H1 (cell line): ENCODE data around the gene BDP1. TPM values are rescaled to one million over a fixed set of nuclear protein-coding genes. Genes with fewer than 3 reads are reported as not detected.
A peak's percentile ranks its signal among the peaks of the same experiment; 100 is the strongest.
"Not testable (repeated sequence)": the region's sequence is repeated elsewhere in the genome, so short reads cannot be mapped to it uniquely, and the experiment has no call there.

ENCODE experiments used
- CTCF ChIA-PET: fragments of 300-600 bp; sonication (Branson Sonifier 250); formaldehyde crosslinking; loops from one replicate; lab custom pipeline; 2021; ENCODE audit not compliant: partially characterized antibody; lab: Charles Lee
- POLR2A ChIA-PET: fragments of 300-600 bp; sonication (Branson Sonifier 250); formaldehyde crosslinking; loops from one replicate; lab custom pipeline; 2021; ENCODE audit warnings: inconsistent platforms; ENCODE audit not compliant: partially characterized antibody; lab: Charles Lee
- DNase-seq, 2 experiments: peaks; one replicate each; pipeline versions ENCODE4 v3.0.0 to v3.0.0-alpha.2; 2010 to 2022; ENCODE audit warnings: low spot score in 2 of 2, low read depth in 1 of 2, mixed read lengths in 1 of 2
- FAIRE-seq: peaks from 2 replicates; lab custom pipeline; 2011; peaks lifted over from hg19 to GRCh38; lab: Jason Lieb, UNC
- H2AFZ ChIP-seq: 2 replicates; pipeline ENCODE4 v1.8.1; 2012; ENCODE audit warnings: low read length, inconsistent platforms
- H2AK5ac ChIP-seq: 2 replicates; pipeline ENCODE4 v1.6.1; 2013; ENCODE audit warnings: low read depth, low read length
- H2BK120ac ChIP-seq: replicated peaks from 2 replicates; pipeline ENCODE3; 2013; ENCODE audit warnings: low read depth, low read length, inconsistent platforms
- H2BK12ac ChIP-seq: 2 replicates; pipeline ENCODE4 v1.6.1; 2013; ENCODE audit warnings: low read depth, low read length
- H2BK15ac ChIP-seq: 2 replicates; pipeline ENCODE4 v1.6.1; 2013; ENCODE audit warnings: low read length
- H2BK20ac ChIP-seq: 2 replicates; pipeline ENCODE4 v1.6.1; 2013; ENCODE audit warnings: low read length
- H2BK5ac ChIP-seq: 2 replicates; pipeline ENCODE4 v1.6.1; 2013; ENCODE audit warnings: low read depth, low read length
- H3K14ac ChIP-seq: 2 replicates; pipeline ENCODE4 v1.6.1; 2013; ENCODE audit warnings: inconsistent platforms; ENCODE audit not compliant: insufficient read length
- H3K18ac ChIP-seq: 2 replicates; pipeline ENCODE4 v1.6.1; 2013; ENCODE audit warnings: low read length; ENCODE audit errors: extremely low read depth
- H3K23ac ChIP-seq: 2 replicates; pipeline ENCODE4 v1.6.1; 2013; ENCODE audit warnings: inconsistent platforms; ENCODE audit not compliant: insufficient read length
- H3K23me2 ChIP-seq: 2 replicates; pipeline ENCODE4 v1.6.1; 2013; ENCODE audit warnings: low read depth, low read length
- H3K27ac ChIP-seq: 2 replicates; pipeline ENCODE4 v1.6.1; 2011; ENCODE audit warnings: low read depth, low read length, inconsistent platforms
- H3K27me3 ChIP-seq, 4 experiments: replicated peaks in 1 of 4; 1 replicate in 1 of 4; 2 replicates in 3 of 4; pipeline versions ENCODE4 v1.6.1 to v1.8.1; 2011 to 2013; ENCODE audit warnings: low read length in 3 of 4, mild to moderate bottlenecking in 3 of 4, inconsistent platforms in 2 of 4, mixed read lengths in 2 of 4, moderate library complexity in 1 of 4; ENCODE audit not compliant: control insufficient read depth in 3 of 4, insufficient read depth in 3 of 4; ENCODE audit errors: extremely low read depth in 1 of 4
- H3K36me3 ChIP-seq, 4 experiments: 2 replicates each; pipeline versions ENCODE4 v1.6.1 to v1.8.1; 2011 to 2013; ENCODE audit warnings: mild to moderate bottlenecking in 4 of 4, low read length in 3 of 4, moderate library complexity in 2 of 4, control low read depth in 1 of 4, inconsistent platforms in 1 of 4; ENCODE audit not compliant: insufficient read depth in 4 of 4, control insufficient read depth in 2 of 4
- H3K4ac ChIP-seq: replicated peaks from 2 replicates; pipeline ENCODE3; 2013; ENCODE audit warnings: low read length, low read depth, mixed read lengths, inconsistent platforms; ENCODE audit not compliant: insufficient read length
- H3K4me1 ChIP-seq, 4 experiments: replicated peaks in 1 of 4; 1 replicate in 1 of 4; 2 replicates in 3 of 4; pipeline versions ENCODE4 v1.6.1 to v1.8.1; 2011 to 2013; ENCODE audit warnings: low read length in 3 of 4, inconsistent platforms in 2 of 4, mixed read lengths in 1 of 4; ENCODE audit not compliant: insufficient read depth in 4 of 4, control insufficient read depth in 3 of 4
- H3K4me2 ChIP-seq, 2 experiments: 2 replicates each; pipeline versions ENCODE4 v1.6.1 to v1.8.1; 2011 to 2013; ENCODE audit warnings: low read depth in 2 of 2, low read length in 2 of 2, control low read depth in 1 of 2, inconsistent platforms in 1 of 2, mild to moderate bottlenecking in 1 of 2; ENCODE audit not compliant: insufficient read depth in 1 of 2
- H3K4me3 ChIP-seq, 4 experiments: fragments of 200-600, 300-600 bp in 1 of 4; sonication (generic), shearing (Covaris generic), sonication (Bioruptor Twin) in 1 of 4; 2 replicates each; pipeline versions ENCODE4 v1.5.1 to v1.8.1; 2011 to 2016; ENCODE audit warnings: low read length in 4 of 4, low read depth in 3 of 4, control low read depth in 2 of 4, inconsistent platforms in 2 of 4, mild to moderate bottlenecking in 2 of 4, mixed read lengths in 1 of 4, moderate library complexity in 1 of 4; ENCODE audit not compliant: insufficient read depth in 2 of 4; ENCODE audit errors: extremely low read depth in 1 of 4
- H3K56ac ChIP-seq: replicated peaks from 2 replicates; pipeline ENCODE3; 2013; ENCODE audit warnings: low read depth, mild to moderate bottlenecking, mixed read lengths, low read length, inconsistent platforms; ENCODE audit not compliant: insufficient read length
- H3K79me1 ChIP-seq: 2 replicates; pipeline ENCODE4 v1.6.1; 2013; ENCODE audit warnings: low read depth, low read length, control low read depth
- H3K79me2 ChIP-seq, 2 experiments: 2 replicates each; pipeline versions ENCODE4 v1.6.1 to v1.8.1; 2012 to 2013; ENCODE audit warnings: low read length in 2 of 2, mild to moderate bottlenecking in 2 of 2, inconsistent platforms in 1 of 2; ENCODE audit not compliant: insufficient read depth in 2 of 2, control insufficient read depth in 1 of 2
- H3K9ac ChIP-seq, 4 experiments: replicated peaks in 1 of 4; 1 replicate in 1 of 4; 2 replicates in 3 of 4; pipeline versions ENCODE4 v1.6.1 to v1.8.1; 2011 to 2013; ENCODE audit warnings: low read depth in 3 of 4, low read length in 3 of 4, control low read depth in 2 of 4, mild to moderate bottlenecking in 2 of 4, moderate library complexity in 2 of 4, inconsistent platforms in 1 of 4; ENCODE audit errors: extremely low read depth in 1 of 4
- H3K9me3 ChIP-seq, 2 experiments: 2 replicates each; pipeline versions ENCODE4 v1.6.1 to v1.8.1; 2012 to 2013; ENCODE audit warnings: mild to moderate bottlenecking in 2 of 2, moderate library complexity in 2 of 2, control low read depth in 1 of 2, inconsistent platforms in 1 of 2, low read depth in 1 of 2, low read length in 1 of 2, mixed read lengths in 1 of 2; ENCODE audit not compliant: insufficient read depth in 2 of 2
- H4K20me1 ChIP-seq, 2 experiments: replicated peaks in 1 of 2; 2 replicates each; pipeline versions ENCODE3 to v1.8.1; 2011 to 2013; ENCODE audit warnings: inconsistent platforms in 2 of 2, low read length in 2 of 2, mild to moderate bottlenecking in 1 of 2; ENCODE audit not compliant: insufficient read depth in 2 of 2, control insufficient read depth in 1 of 2
- H4K5ac ChIP-seq: 2 replicates; pipeline ENCODE4 v1.6.1; 2013; ENCODE audit warnings: low read length, low read depth, mixed read lengths, inconsistent platforms; ENCODE audit not compliant: insufficient read length
- H4K8ac ChIP-seq: 2 replicates; pipeline ENCODE4 v1.8.0; 2013; ENCODE audit warnings: mild to moderate bottlenecking, moderate library complexity, low read length, inconsistent platforms; ENCODE audit not compliant: insufficient read depth; ENCODE audit errors: extremely low read depth
- H4K91ac ChIP-seq: replicated peaks from 2 replicates; pipeline ENCODE3; 2013; ENCODE audit warnings: low read length, mixed read lengths, inconsistent platforms; ENCODE audit not compliant: insufficient read length
- CTCF ChIP-seq, 3 experiments: IDR thresholded peaks; 1 replicate in 2 of 3; 2 replicates in 1 of 3; pipeline versions ENCODE4 v1.5.1 to v1.6.1; 2011; ENCODE audit warnings: low read length in 3 of 3, mild to moderate bottlenecking in 3 of 3, inconsistent platforms in 2 of 3, low read depth in 1 of 3, moderate library complexity in 1 of 3; ENCODE audit not compliant: insufficient read depth in 1 of 3; ENCODE audit errors: control extremely low read depth in 1 of 3
- RAD21 ChIP-seq, 2 experiments: IDR thresholded peaks in 1 of 2; conservative IDR thresholded peaks in 1 of 2; 2 replicates each; pipeline ENCODE4 v1.6.1; 2011; ENCODE audit warnings: low read depth in 2 of 2, low read length in 2 of 2, improper control_type of control experiment in 1 of 2, inconsistent platforms in 1 of 2, mild to moderate bottlenecking in 1 of 2, moderate library complexity in 1 of 2
- WGBS, 2 experiments: shearing (Covaris generic) in 1 of 2; methylation state at CpG; one replicate each; pipeline versions ENCODE4 v1.1.6 to v1.1.7; 2013 to 2015; ENCODE audit warnings: low lambda C conversion rate in 2 of 2, mixed read lengths in 2 of 2, inconsistent platforms in 1 of 2, low coverage in 1 of 2, missing lambda C conversion rate in 1 of 2; ENCODE audit not compliant: insufficient replicate concordance in 2 of 2, insufficient coverage in 1 of 2, insufficient read length in 1 of 2; ENCODE audit errors: extremely low coverage in 1 of 2, missing lambda C conversion rate in 1 of 2; 5-methylcytosine and 5-hydroxymethylcytosine counted together
- polyA plus RNA-seq, 7 experiments: library from polyadenylated mRNA; depleted of rRNA in 3 of 7; stranded (reverse) in 5 of 7; unstranded in 2 of 7; fragments of >200 nt in 5 of 7; fragments of 200-250 nt in 2 of 7; gene quantifications; 1 replicate in 5 of 7; 2 replicates in 1 of 7; 4 replicates in 1 of 7; pipeline versions ENCODE4 v1.2.1 to v1.2.3, GENCODE V29; 2011 to 2013; ENCODE audit warnings: missing spikeins in 2 of 7, mixed read lengths in 2 of 7
- total RNA-seq: library from RNA; stranded (reverse); fragmentation: NEBNext Ultra II Directional; extraction: Animal tissue kit (Norgen Biotek cat#: 25700); gene quantifications from 2 replicates; pipeline ENCODE4 v1.2.1, GENCODE V29; 2021

Gene BDP1
- total and polyA plus RNA-seq, 2 of the 8 experiments (the other 6 are each of a cell fraction or from before 2014, with no cell fraction given): 4.7 to 32.1 TPM

- H4K8ac ChIP-seq, H3K23ac ChIP-seq, POLR2A ChIA-PET, H3K27ac ChIP-seq, H2AFZ ChIP-seq, H2AK5ac ChIP-seq, H2BK15ac ChIP-seq, H2BK20ac ChIP-seq: not testable (repeated sequence)
- peak in 2 of 3 experiments; percentile 44 to 46; a peak in 3 of 4 replicates for TF ChIP-seq CTCF (IDR thresholded peaks at IDR 0.05; ENCODE audit: control extremely low read depth in 1 of 3, insufficient read depth in 1 of 3, low read depth in 1 of 3, low read length in 3 of 3)
- TF ChIP-seq RAD21 (IDR thresholded peaks at IDR 0.05 in 1 of 2, conservative IDR thresholded peaks at IDR 0.05 in 1 of 2; ENCODE audit: low read depth in 2 of 2, low read length in 2 of 2): peak; percentile 54 to 60
- TF ChIP-seq, all 59 proteins: peak for 2; not testable (repeated sequence) for 57
- H2BK5ac ChIP-seq, H2BK120ac ChIP-seq, H3K27me3 ChIP-seq, H3K56ac ChIP-seq, H4K20me1 ChIP-seq, H3K79me2 ChIP-seq, H3K4me2 ChIP-seq, H3K14ac ChIP-seq, H3K18ac ChIP-seq, H4K91ac ChIP-seq, H3K79me1 ChIP-seq, H4K5ac ChIP-seq, H3K9me3 ChIP-seq, H3K4me1 ChIP-seq, H3K36me3 ChIP-seq, H3K4ac ChIP-seq, H3K4me3 ChIP-seq, H2BK12ac ChIP-seq, CTCF ChIA-PET, H3K23me2 ChIP-seq, H3K9ac ChIP-seq: not testable (repeated sequence)
- DNase-seq: peak in 1 of 2 experiments; percentile 59
- WGBS, 2 experiments: 3% methylated on average over 5 of the region's 6 CpGs; no CpG with 5 or more reads in 1 of the 2 experiments
- FAIRE-seq: peak; percentile 92
These were observed 8.1 kb upstream of the BDP1 start for GRCh38 chr5:71447218-71447808.
